Karpas-422 (cell line): ENCODE data around the gene ACP6. TPM values are rescaled to one million over a fixed set of nuclear protein-coding genes. Genes with fewer than 3 reads are reported as not detected.
"Not testable (repeated sequence)": the region's sequence is repeated elsewhere in the genome, so short reads cannot be mapped to it uniquely, and the experiment has no call there.

Experiments
- DNase-seq: peaks from one replicate; pipeline ENCODE4 v3.0.0-alpha.2; 2015
- H2AFZ ChIP-seq: fragments of 200-600 bp; sonication (generic); 2 replicates; pipeline ENCODE4 v1.6.1; 2014; ENCODE audit warnings: antibody characterized with exemption, low read length, mixed read lengths
- H3K27ac ChIP-seq: fragments of 200-600 bp; sonication (generic); 2 replicates; pipeline ENCODE4 v1.5.1; 2014; ENCODE audit warnings: mild to moderate bottlenecking, low read length, moderate library complexity
- H3K27me3 ChIP-seq: fragments of 200-600 bp; sonication (generic); 2 replicates; pipeline ENCODE4 v1.6.1; 2014; ENCODE audit warnings: low read length, mixed read lengths
- H3K36me3 ChIP-seq: fragments of 200-600 bp; sonication (generic); 2 replicates; pipeline ENCODE4 v1.6.1; 2014; ENCODE audit warnings: low read length, mixed read lengths; ENCODE audit not compliant: insufficient read depth
- H3K4me1 ChIP-seq: fragments of 200-600 bp; sonication (generic); 2 replicates; pipeline ENCODE4 v1.6.1; 2014; ENCODE audit warnings: mild to moderate bottlenecking, low read length, mixed read lengths
- H3K4me2 ChIP-seq: fragments of 200-600 bp; sonication (generic); 2 replicates; pipeline ENCODE4 v1.6.1; 2014; ENCODE audit warnings: low read length, low read depth, mild to moderate bottlenecking; ENCODE audit not compliant: poor library complexity, severe bottlenecking
- H3K4me3 ChIP-seq: fragments of 200-600 bp; sonication (generic); 2 replicates; pipeline ENCODE4 v1.5.1; 2014; ENCODE audit warnings: mild to moderate bottlenecking, antibody characterized with exemption, low read length, mixed read lengths
- H3K79me2 ChIP-seq: fragments of 200-600 bp; sonication (generic); 2 replicates; pipeline ENCODE4 v1.6.1; 2014; ENCODE audit warnings: mild to moderate bottlenecking, low read length, mixed read lengths
- H3K9ac ChIP-seq: fragments of 200-600 bp; sonication (generic); 2 replicates; pipeline ENCODE4 v1.6.0; 2014; ENCODE audit warnings: low read length
- H3K9me2 ChIP-seq: fragments of 200-600 bp; sonication (generic), shearing (Covaris generic); replicated peaks from 2 replicates; pipeline ENCODE4 v1.6.0; 2014; ENCODE audit warnings: mild to moderate bottlenecking, low read length, moderate library complexity; ENCODE audit not compliant: insufficient read depth
- H3K9me3 ChIP-seq: fragments of 300-700, 200-600 bp; sonication (generic); 2 replicates; pipeline ENCODE4 v1.6.1; 2014; ENCODE audit warnings: low read length, mixed read lengths
- H4K20me1 ChIP-seq: fragments of 200-600 bp; sonication (generic); 2 replicates; pipeline ENCODE4 v1.6.1; 2014; ENCODE audit warnings: mild to moderate bottlenecking, antibody characterized with exemption, low read length, low read depth; ENCODE audit not compliant: insufficient read depth
- total RNA-seq: library from RNA; depleted of rRNA; stranded (reverse); fragments of >200 nt; shearing (Covaris generic); gene quantifications from 2 replicates; pipeline ENCODE4 v1.2.3, GENCODE V29; 2014; ENCODE audit warnings: low replicate concordance

ACP6 gene
- total RNA-seq, 1 experiment from 2014 or later: 3.0 TPM

DNA sequence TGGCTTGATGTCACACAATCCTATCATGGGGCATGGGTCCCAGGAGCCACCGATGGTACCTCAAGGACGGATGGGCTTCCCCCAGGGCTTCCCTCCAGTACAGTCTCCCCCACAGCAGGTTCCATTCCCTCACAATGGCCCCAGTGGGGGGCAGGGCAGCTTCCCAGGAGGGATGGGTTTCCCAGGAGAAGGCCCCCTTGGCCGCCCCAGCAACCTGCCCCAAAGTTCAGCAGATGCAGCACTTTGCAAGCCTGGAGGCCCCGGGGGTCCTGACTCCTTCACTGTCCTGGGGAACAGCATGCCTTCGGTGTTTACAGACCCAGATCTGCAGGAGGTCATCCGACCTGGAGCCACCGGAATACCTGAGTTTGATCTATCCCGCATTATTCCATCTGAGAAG lies 46.3 kb downstream of the ACP6 start:
- H4K20me1 ChIP-seq: no peaks in the 10 kb centered on the region
- H3K4me1 ChIP-seq: no peaks in the 10 kb centered on the region
- H2AFZ ChIP-seq: no peak overlapping the region
- H3K27me3 ChIP-seq: no peaks in the 10 kb centered on the region
- no peak for DNase-seq
- no peak overlapping the region for H3K27ac ChIP-seq
- H3K4me3 ChIP-seq: no peak overlapping the region
- H3K79me2 ChIP-seq: no peaks in the 10 kb centered on the region
- H3K4me2 ChIP-seq: no peak overlapping the region
- no peaks in the 10 kb centered on the region for H3K9me2 ChIP-seq
- no peaks in the 10 kb centered on the region for H3K9me3 ChIP-seq
- H3K9ac ChIP-seq: no peak overlapping the region
- 0 out of 2 replicates have a peak, but pooled peaks cover 3% of the 10 kb centered on the region for H3K36me3 ChIP-seq

DNA sequence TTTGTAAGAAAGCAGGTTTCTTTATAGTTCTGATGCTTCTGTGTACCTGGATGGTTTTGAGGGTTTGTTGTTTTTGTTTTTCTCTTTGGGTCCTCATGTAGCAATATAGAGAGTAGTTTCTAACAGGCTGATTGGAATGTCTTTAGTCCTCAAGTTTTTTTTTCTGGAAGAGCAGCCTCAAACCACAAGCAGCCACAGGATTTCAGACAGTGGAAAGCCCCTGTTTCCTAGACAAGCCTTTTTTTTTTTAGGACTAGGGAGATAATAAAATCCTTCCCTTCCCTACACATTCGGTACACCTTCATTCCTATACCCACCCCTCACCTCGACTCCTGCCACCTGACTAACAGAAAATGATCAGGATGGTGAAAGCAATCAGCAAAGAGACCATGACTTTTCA lies 47.6 kb downstream of the ACP6 start:
- Histone ChIP-seq H3K9ac (no peak overlapping the region), H3K27me3 (no peaks in the 10 kb centered on the region), H3K4me2 (no peak overlapping the region), H3K4me1 (no peaks in the 10 kb centered on the region), H2AFZ (no peak overlapping the region), H3K27ac (no peak overlapping the region), H4K20me1 (no peaks in the 10 kb centered on the region), H3K9me2 (no peaks in the 10 kb centered on the region), H3K9me3 (no peaks in the 10 kb centered on the region), H3K36me3 (0 out of 2 replicates have a peak, but pooled peaks cover 3% of the 10 kb centered on the region), H3K4me3 (no peak overlapping the region), H3K79me2 (no peaks in the 10 kb centered on the region)
- no peak for DNase-seq

DNA sequence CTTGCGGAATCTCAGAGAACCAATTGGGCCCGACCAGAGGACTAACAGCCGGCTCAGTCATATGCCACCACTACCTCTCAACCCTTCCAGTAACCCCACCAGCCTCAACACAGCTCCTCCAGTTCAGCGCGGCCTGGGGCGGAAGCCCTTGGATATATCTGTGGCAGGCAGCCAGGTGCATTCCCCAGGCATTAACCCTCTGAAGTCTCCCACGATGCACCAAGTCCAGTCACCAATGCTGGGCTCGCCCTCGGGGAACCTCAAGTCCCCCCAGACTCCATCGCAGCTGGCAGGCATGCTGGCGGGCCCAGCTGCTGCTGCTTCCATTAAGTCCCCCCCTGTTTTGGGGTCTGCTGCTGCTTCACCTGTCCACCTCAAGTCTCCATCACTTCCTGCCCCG lies 49.8 kb downstream of the ACP6 start:
- no peaks in the 10 kb centered on the region for H3K27me3 ChIP-seq
- no peak for DNase-seq

DNA sequence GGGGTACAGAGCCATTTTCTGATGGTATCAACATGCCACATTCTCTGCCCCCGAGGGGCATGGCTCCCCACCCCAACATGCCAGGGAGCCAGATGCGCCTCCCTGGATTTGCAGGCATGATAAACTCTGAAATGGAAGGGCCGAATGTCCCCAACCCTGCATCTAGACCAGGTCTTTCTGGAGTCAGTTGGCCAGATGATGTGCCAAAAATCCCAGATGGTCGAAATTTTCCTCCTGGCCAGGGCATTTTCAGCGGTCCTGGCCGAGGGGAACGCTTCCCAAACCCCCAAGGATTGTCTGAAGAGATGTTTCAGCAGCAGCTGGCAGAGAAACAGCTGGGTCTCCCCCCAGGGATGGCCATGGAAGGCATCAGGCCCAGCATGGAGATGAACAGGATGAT lies 50.6 kb downstream of the ACP6 start:
- no peak overlapping the region for H3K9ac ChIP-seq
- no peaks in the 10 kb centered on the region for H3K79me2 ChIP-seq
- no peak overlapping the region for H3K27ac ChIP-seq
- H3K4me2 ChIP-seq: no peak overlapping the region
- H3K9me2 ChIP-seq: no peaks in the 10 kb centered on the region
- DNase-seq: no peak
- H3K36me3 ChIP-seq: peaks cover 15% of the 10 kb centered on the region; the same call in 1 of the 2 replicates
- no peaks in the 10 kb centered on the region for H3K9me3 ChIP-seq
- H2AFZ ChIP-seq: no peak overlapping the region
- no peaks in the 10 kb centered on the region for H3K4me1 ChIP-seq
- H3K4me3 ChIP-seq: no peak overlapping the region
- H3K27me3 ChIP-seq: no peaks in the 10 kb centered on the region
- H4K20me1 ChIP-seq: no peaks in the 10 kb centered on the region

More for the DNA sequence above, 49.8 kb downstream of the ACP6 start:
- no peaks in the 10 kb centered on the region for H3K4me1 ChIP-seq
- H3K4me3 ChIP-seq: no peak overlapping the region
- H3K79me2 ChIP-seq: no peaks in the 10 kb centered on the region
- no peak overlapping the region for H3K27ac ChIP-seq
- peaks cover 11% of the 10 kb centered on the region; the same call in 1 of the 2 replicates for H3K36me3 ChIP-seq
- no peak overlapping the region for H2AFZ ChIP-seq
- no peaks in the 10 kb centered on the region for H4K20me1 ChIP-seq
- no peak overlapping the region for H3K9ac ChIP-seq
- no peaks in the 10 kb centered on the region for H3K9me3 ChIP-seq
- no peaks in the 10 kb centered on the region for H3K9me2 ChIP-seq
- H3K4me2 ChIP-seq: no peak overlapping the region

DNA sequence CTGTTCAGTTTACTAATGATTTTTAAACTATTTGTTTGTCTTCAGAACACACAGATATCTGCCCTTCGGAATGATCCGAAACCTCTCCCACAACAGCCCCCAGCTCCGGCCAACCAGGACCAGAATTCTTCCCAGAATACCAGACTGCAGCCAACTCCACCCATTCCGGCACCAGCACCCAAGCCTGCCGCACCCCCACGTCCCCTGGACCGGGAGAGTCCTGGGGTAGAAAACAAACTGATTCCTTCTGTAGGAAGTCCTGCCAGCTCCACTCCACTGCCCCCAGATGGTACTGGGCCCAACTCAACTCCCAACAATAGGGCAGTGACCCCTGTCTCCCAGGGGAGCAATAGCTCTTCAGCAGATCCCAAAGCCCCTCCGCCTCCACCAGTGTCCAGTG lies 51.6 kb downstream of the ACP6 start:
- H3K4me3 ChIP-seq: no peak overlapping the region
- no peak overlapping the region for H3K9ac ChIP-seq
- no peak overlapping the region for H3K4me2 ChIP-seq
- no peaks in the 10 kb centered on the region for H4K20me1 ChIP-seq
- no peaks in the 10 kb centered on the region for H3K27me3 ChIP-seq
- DNase-seq: no peak
- H3K9me3 ChIP-seq: no peaks in the 10 kb centered on the region
- H3K9me2 ChIP-seq: no peaks in the 10 kb centered on the region
- H2AFZ ChIP-seq: no peak overlapping the region
- no peaks in the 10 kb centered on the region for H3K4me1 ChIP-seq
- no peaks in the 10 kb centered on the region for H3K79me2 ChIP-seq
- H3K36me3 ChIP-seq: peaks cover 17% of the 10 kb centered on the region; the same call in 1 of the 2 replicates
- no peak overlapping the region for H3K27ac ChIP-seq

DNA sequence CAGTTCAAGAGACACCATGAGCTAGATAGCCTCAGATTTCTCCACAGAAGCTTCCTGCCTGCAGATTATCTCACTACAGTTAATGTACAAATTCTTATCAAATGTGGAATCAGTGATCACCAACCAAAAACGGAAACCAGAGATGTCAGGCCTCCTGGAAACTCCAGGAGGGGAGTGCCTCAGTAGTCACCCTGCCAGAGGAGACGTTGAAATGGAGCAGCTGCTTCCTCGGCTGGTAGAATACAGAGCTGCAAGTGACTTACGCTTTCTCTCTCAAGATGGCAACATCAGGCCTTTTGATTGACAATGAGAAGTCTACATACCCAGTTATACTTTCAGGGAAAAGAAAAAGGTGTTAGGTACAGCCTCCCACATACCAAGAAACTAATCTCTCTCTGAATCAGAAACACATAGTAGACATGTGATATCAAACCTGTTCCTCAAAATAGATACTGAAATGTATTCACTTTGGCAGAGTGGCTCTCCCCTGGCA lies 52.2 kb downstream of the ACP6 start:
- Histone ChIP-seq H3K27me3 (no peaks in the 10 kb centered on the region), H3K79me2 (no peaks in the 10 kb centered on the region), H2AFZ (no peak overlapping the region), H3K4me1 (no peaks in the 10 kb centered on the region), H3K9me2 (no peaks in the 10 kb centered on the region), H3K9ac (no peak overlapping the region), H3K9me3 (no peaks in the 10 kb centered on the region), H3K4me3 (no peak overlapping the region), H4K20me1 (no peaks in the 10 kb centered on the region), H3K27ac (no peak overlapping the region), H3K36me3 (peaks cover 19% of the 10 kb centered on the region; the same call in 1 of the 2 replicates), H3K4me2 (no peak overlapping the region)
- DNase-seq: no peak

DNA sequence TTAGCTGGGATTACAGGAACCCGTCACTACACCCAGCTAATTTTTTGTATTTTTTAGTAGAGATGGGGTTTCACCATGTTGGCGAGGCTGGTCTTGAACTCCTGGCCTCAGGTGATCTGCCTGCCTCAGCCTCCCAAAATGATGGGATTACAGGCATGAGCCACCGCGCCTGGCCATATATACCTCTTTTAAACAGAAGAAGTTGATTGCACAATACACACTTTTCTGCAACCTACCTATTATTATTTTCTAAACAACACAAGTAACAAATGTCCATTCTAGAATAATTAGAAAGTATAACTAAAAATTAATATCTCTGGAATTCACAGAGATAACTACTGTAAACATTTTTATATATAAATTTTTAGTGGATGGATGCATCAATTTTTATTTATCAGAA lies 55.4 kb downstream of the ACP6 start:
- not testable (repeated sequence) for H3K27me3 ChIP-seq, H4K20me1 ChIP-seq, H3K9ac ChIP-seq, H3K4me2 ChIP-seq, H3K9me3 ChIP-seq, H2AFZ ChIP-seq, H3K4me1 ChIP-seq, H3K4me3 ChIP-seq, H3K9me2 ChIP-seq, DNase-seq, H3K79me2 ChIP-seq, H3K27ac ChIP-seq
- H3K36me3 ChIP-seq: peaks cover 21% of the 10 kb centered on the region; the same call in 1 of the 2 replicates

DNA sequence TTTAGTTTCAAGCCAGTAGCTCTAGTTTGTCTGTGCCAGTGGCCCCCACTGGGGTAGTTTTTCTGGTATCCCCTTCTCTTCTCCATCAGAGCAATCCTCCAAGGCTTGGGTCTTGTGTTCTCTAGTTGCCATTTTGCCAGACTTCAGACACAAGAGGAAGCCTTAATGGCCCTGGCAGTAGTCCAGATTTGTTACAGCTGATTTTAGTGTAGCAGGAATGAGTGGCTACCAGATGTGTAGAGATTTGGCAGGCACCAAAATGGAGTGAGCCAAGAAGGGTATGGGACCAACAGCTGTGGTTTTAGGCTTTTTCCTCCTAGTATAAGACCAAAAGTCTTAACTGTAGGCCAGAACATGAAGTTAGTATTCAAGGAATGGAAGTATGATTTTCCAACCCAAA lies 56.8 kb downstream of the ACP6 start:
- Histone ChIP-seq H3K4me3 (no peak overlapping the region), H4K20me1 (no peaks in the 10 kb centered on the region), H2AFZ (no peak overlapping the region), H3K4me1 (peaks cover 4% of the 10 kb centered on the region; the same call in 1 of the 2 replicates), H3K9me3 (no peaks in the 10 kb centered on the region), H3K79me2 (no peaks in the 10 kb centered on the region), H3K4me2 (no peak overlapping the region), H3K9ac (no peak overlapping the region), H3K36me3 (peaks cover 18% of the 10 kb centered on the region; the same call in 1 of the 2 replicates), H3K27ac (no peak overlapping the region), H3K9me2 (no peaks in the 10 kb centered on the region), H3K27me3 (no peaks in the 10 kb centered on the region)
- DNase-seq: no peak
